GM18507 (cell line): ENCODE measurements around the gene GABBR2.
"Not testable (repeated sequence)": the region's sequence is repeated elsewhere in the genome, so short reads cannot be mapped to it uniquely, and the experiment has no call there.

Experiments
- DNase-seq: peaks from one replicate; pipeline ENCODE4 v3.0.0; 2011; ENCODE audit warnings: low read depth; ENCODE audit not compliant: insufficient read length; ENCODE audit errors: extremely low spot score
- FAIRE-seq: peaks from 2 replicates; lab custom pipeline; 2011; peaks lifted over from hg19 to GRCh38; lab: Jason Lieb, UNC

Gene GABBR2

DNA sequence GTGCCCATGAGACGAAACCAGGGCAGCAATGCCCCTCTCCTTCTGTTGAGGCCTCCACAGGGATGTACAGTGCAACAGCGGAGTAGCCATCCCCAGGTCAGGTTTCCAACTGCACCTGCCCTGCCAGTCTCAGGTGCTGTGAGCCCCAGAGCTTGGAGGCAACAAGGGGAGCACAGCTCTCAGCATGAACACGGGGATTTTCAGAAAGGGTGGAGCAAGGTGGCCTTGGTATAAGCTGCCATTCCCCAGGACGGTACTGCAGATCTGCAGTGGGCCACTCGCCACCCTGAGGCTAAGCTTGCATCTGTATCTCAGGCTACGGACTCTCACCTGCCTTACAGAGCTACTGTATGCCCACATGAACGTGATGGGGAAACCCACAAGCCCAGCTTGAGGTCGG is 103.6 kb downstream of the GABBR2 start:
- FAIRE-seq, result no peak
- DNase-seq, result no peak

DNA sequence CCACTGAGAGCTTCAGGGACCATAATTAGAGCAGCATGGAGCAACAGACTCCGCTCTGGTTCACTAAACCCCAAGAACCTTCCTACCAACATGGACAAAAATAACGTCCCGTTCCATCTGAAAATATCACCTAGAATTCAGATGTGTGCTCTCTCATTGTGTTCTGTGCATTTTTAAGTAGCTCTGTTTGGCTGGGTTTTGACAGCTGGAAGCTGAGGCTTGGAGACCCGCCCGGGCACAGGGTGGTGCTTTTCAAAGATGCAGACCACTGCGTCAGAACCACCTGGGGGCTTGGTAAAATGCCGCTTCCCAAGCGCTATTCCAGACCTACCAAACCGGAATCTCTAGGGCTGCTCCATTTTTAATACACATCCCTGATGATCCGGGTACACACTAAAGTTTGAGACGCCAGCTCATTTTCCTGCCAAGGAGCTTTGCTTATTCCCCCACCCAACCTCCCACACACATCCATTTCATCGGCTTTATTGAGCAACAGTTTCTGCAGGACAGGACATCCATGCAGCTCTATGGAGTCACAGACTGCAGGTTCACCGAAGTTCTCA is 104.8 kb downstream of the GABBR2 start:
- no peak for FAIRE-seq
- DNase-seq, result no peak

DNA sequence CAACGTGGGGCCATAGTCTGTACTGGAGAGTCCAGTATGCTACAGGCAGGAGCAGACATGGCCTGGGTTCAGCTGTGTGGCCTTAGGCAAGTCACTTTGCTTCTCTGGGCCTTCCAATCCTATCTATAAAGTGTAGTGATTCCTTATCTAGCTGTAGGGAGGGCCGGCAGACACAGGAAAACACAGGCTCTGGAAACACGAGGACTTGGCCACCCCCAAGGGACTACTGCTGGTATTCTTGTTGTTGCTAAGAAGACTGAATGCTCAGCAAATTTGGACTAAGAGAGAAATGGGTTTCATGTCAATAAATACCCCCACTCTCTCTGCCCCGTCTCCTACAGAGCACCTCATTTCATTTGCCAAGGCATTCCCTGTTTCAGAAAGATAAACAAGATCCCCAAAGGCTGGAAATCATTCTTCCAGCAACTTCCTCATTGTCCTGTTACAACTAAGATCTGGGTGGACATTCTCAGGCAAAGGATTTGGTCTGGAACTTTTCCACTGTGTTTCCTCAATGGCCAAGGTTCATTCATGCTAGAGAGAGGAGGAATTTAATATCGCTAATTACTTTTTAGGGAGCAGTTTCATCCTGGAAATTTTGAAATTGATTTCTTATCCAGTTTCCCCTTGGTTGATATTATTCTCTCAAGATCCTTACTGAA is 105.8 kb downstream of the GABBR2 start:
- no peak for FAIRE-seq
- DNase-seq, result no peak

DNA sequence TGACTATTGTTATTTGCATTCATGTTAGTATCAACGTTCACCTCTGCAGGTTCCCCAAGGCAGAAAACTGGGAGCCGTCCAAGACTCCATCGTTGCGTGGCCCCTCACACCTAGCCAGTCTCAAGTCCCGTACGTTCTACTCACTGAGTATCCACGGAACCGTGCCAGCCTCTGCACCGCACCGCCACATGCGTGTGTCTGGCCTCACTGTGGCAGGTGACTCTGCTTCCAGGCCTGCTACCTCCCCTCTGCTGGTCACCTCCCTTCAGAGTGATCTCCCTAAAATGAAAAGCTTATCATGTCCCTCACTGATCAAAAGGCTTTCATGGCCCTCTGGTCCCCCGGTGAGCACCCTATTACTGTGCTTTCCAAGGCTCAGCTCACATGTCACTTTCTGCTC is 108.1 kb downstream of the GABBR2 start:
- FAIRE-seq (no peak), DNase-seq (no peak)

DNA sequence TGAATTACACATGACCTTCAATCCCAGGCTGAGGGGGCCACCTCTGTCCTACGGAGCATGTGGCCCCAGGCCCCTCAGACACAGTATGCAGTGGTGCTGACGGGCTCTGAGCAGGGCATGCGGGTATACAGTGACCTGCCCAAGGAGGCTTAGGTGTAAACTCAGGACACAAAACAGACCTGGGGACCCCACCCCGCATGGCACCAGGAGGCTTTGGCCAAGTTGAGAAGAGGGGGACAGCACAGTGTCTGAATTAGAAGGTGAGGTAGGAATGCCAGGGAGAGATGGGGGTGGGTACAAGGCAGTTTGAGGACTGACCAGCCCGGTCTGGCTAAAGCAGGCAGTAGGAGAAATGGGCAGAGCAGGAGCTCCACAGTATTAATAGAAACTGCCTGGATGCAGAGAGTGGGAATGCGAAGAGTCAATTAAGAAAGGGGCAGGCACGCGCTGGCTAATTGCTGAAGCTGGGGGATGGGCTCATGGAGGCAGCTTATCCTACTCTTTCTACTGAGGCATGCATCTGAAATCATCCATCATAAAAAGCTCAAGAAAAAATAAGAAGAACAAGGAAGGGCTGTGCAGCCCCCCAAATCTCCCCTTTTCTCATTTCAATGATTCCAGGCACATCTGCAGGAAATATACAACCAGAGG is 109.0 kb downstream of the GABBR2 start:
- DNase-seq (no peak), FAIRE-seq (no peak)

DNA sequence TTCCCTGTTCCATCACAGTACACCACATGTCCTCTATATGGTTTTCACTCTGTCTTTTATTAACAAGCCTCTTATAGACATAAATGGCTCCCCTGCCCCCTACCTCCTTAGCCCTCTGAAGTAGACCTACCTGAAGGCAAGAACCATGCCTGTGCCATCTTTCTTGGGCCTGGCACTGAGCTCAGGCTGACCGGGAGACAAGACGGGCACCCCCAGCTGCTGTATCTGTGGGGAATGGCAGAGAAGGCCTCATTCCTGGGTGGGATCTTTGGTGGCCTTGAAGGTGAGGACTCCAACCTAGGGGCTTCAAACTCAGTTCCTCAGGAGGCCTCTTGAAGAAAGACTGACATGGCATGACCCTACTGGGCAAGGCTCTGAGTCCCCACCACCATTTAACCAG is 109.9 kb downstream of the GABBR2 start:
- DNase-seq (no peak), FAIRE-seq (no peak)

DNA sequence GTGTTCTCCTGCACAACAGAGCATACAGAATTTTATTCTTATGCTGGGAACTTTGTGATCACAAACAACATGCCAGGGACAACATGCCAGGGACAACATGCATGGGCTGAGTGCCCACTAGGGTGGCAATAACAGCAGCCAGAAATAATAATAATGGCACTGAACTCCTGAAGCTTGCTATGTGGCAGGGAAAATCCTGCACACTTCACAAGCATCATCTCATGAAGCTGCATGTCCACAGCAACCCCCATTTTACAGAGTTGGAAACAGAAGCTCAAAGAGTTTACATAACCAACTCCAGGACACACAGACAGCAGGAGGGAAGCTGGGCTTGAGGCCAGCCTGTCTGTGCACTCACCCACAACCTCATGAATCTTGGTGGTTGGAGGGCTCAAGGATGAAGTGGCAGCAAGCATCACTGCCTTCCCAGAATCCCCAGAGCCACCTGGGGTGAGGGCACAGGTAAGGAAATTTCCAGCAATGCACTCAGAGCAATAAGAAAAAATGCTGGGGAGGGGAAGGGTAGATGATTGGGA is 111.4 kb downstream of the GABBR2 start:
- FAIRE-seq (no peak), DNase-seq (no peak)

DNA sequence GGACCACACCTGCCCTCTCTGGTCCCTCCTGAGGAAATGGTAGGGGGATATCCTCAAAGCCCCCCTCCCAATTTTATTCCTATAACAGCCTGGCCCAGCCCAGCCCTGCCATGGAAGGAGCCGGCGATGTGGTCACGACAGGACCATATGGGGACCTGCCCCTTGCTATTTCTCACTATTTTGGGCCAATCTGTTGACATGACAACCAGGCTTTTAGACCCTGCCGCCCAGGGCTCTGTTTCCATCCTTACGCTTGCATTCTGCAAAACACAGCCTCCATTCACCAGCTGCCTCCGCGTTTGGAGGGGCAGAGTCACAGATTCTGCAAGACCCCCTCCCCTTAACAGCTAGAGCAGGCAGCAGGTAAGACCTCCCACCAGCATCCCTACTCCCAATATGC is 112.2 kb downstream of the GABBR2 start:
- no peak for FAIRE-seq

DNA sequence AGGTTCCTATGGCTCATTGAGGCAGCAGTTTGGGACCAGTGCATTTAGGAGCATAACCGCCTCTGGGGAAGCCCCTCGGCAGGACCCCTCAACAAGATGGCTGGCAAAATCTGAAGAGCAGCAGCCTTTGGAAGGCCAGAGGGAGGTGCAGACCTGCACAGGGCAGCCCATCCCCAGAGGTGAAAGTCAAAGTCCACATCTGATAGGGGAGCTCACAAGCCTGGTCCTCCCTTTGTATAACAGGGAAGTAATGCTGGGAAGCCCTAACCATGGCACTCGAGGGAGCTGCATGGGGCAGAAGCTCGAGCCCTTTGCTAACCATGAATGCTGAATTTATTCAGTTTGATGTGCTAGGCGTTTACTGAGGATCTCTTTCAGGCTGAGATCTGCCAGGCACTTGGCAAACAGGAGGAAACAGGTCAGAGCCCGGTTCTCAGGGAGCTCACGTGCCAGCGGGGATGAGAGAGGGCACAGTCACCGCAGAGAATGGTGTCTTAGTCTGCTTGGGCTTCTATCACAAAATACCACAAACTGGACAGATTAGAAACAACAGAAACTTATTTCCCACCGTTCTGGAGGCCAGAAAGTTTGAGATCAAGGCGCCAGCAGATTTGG is 114.1 kb downstream of the GABBR2 start:
- DNase-seq (no peak), FAIRE-seq (no peak)

More for the DNA sequence above, 112.2 kb downstream of the GABBR2 start:
- DNase-seq, result no peak

DNA sequence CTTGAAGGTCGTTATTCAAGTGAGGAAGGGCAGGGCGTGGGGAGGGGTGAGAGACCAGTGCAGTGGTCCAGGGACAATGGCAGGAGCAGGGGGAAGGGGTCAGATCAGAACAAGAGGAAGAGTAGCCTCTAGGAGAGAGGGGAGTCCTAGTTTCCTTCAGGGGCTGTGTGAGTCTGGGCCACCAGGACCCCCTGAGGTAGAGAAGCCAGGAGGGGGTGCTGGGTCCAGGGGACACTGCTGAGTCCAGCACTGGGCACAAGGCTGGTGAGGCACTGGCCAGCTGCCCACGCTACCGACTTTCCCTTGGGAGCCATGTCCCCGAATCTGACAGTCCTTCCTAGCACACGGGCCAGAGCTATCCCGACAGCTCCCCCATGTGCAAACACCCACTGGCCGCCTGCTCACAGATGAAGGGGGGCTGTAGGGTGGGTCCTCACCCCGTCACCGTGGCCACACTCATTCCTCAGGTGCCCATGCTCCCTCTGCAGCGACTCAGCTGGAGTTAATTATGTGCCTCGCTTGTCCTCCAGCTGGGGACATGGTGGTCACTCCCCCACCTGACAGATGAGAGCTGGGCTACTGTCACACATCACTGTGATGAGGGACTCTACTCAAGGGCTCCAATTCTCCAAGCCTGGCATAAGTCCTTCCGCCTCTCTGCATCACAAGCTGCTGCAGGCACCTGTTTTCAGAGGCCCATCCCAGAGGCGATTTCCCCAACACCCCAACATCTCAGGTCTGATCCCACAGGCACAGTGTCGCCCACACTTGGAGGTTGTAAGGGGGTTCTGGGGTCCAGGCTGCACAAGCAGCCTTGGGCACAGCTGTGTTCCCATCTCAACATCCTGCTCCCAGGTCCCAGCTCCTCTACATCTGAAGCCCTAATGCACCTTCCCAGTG is 115.1 kb downstream of the GABBR2 start:
- no peak for DNase-seq
- no peak for FAIRE-seq

DNA sequence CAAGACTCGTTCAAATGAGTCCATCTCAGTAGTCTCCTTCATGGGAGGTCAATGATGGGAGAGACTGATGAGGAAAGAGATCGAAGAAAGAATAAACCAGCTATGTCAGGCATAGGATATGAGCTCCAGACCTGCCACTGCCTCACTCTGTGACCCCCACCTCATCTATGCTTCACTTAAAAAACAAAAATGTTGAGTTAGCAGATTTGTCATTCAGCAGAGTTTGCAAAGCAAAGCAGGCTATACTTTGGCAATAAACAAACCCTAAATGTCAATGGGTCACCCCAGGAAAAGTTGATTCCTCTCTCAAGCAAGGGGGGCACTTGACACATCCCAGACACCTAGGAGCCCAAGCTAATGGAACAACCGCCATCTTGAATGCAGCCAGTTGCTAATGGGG is 117.0 kb downstream of the GABBR2 start:
- DNase-seq (no peak), FAIRE-seq (no peak)

DNA sequence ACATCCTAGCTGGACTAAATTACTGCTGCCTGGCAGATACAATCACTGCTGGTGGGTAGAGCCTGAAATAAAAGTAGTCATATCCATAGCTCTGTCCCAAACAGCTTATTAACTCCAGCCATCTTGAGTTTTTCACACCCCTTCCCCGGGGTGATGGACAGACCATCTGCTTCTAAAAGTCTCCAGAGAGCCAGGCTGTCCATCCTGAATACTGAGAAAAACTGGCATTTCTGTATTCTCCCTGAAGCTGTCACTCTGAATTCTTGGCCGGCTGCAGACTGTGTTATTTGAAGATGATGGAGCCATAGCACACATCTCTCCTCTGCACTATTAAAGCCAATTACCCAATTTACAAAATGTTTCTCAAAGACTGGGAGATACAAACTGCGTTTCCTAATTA is 118.6 kb downstream of the GABBR2 start:
- FAIRE-seq (no peak), DNase-seq (no peak)

DNA sequence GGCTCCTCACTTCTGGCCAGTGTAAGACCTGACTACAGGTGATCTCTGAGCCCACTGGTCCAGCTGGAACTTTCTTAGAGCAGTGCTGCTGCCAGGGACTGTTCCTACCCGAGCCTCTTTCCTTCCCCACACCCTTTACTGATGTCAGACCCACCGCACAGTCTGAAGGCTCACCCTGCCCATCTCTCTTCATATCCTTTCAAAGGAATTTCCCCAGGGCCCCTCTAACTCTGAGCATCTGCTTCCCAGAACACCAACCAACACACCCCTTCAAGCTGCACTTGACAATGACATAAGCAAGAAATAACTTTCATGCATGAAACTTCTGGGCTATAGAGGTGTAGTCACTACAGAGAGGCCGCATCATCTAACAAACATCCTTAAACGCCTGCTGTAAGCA is 119.6 kb downstream of the GABBR2 start:
- no peak for DNase-seq
- FAIRE-seq, result no peak

DNA sequence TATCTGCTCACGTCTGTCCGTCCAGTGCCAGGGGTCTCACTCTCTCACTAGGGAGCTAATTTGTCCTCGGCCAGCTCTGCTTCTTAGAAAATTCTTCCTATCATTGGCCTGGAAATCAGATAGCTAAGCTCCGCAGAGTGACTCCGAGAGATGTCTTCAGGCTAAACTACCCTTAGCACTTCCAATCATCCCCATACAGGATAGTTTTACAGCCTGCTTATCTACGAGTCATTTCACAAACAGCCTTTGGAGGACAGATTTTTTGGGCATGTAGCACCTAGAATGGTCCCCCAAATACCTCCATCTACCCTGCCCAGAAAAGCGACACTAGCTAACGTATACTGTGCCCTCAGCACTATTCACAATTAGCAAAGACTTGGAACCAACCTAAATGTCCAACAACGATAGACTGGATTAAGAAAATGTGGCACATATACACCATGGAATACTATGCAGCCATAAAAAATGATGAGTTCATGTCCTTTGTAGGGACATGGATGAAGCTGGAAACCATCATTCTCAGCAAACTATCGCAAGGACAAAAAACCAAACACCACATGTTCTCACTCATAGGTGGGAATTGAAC is 123.8 kb downstream of the GABBR2 start:
- DNase-seq, FAIRE-seq: not testable (repeated sequence)

DNA sequence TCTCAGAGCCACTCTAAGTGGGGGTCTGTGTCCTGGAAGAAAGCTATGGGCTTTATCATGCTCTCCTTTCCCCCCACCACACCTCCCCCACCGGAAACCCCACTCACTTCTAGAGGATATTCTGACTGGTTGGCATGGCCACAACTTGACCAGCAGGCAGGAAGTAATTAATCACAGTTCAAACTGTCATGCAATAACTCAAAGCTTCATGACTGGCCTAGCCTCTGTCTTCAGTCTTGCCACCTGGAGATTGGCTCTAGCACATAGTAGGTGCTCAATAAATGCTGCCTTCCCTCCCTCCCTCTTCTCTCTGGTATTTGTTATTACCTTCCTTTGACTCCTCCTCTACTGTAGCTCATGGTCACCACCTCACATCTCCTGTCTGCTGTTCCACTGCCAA is 124.7 kb downstream of the GABBR2 start:
- peak; percentile 11 for DNase-seq
- peak; percentile 83 for FAIRE-seq

DNA sequence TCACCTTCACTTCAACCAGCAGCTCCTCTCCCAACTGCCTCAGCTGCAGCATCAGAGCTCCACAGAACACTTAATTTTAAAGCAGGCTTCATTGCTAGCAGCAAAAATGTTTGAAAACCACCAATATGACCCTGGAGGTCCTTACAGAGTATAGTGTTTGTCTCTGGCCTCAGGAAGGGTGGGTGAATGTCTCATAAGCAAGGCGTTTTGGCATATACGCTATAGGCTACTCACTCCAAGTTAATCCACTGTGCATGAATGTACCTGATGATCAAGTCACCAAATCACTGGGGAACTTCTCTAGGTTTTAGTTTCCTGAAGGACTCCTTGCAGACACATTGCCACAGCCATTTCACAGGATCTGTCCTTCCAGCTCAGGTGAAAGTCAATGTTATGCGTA is 125.3 kb downstream of the GABBR2 start:
- DNase-seq, result no peak
- FAIRE-seq, result no peak

DNA sequence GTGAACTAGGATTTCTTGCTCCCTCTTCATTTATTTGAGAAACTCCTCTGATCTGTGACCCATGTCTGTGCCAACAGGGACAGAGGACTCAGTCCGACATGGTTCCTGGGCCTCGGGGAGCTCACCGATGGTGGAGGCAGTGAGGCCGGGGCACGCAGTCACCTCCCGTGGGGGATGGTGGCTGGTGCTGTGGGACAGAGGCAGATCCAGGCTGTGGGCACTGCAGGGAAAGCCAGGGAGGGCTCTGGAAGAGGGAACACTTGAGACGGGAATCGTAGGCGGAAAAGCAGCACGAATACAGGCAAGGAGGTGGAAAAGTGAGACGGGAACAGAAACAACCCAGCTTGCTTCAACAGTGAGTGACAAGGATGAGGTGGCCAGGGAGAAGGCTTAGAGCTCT is 127.8 kb downstream of the GABBR2 start:
- no peak for DNase-seq
- no peak for FAIRE-seq

DNA sequence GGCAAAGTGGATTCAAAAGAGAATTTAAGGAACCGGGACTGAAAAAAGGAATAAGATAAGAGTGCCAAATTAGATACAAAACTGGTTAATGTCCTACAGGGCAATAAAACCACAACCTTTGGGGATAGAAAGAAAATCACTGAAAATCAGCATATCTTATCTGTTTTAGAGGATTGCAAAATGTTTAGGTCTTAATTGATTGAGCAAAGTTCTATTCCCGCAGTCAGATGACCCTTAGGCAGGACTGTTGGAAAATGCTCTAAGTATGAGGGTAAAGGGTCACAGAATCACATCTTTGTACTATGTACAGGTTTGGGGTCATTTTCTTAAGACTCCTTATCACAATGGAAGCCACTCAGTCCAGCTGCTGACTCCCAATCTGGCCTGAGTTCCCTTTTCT is 129.0 kb downstream of the GABBR2 start:
- DNase-seq, result no peak
- no peak for FAIRE-seq

DNA sequence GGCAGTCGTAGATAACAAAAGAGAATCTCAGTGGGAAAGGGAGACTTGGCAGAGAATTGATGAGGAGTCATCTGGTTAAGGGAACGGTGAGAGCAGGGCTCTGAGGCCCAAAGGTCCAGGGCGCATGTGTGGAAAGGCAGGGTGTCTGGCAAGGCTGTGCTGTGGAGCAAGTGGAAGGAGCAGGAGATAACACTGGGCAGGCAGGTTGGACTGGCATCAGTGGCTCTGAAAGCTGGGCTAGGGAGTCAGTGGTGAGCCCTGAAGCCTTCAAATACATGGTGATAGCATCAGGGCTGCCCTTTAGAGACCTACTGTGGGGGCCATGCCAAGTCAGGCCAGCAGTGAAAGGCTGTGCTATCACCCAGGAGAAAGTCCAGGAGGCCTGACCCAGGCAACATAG is 131.3 kb downstream of the GABBR2 start:
- no peak for DNase-seq
- no peak for FAIRE-seq
